Stomach (tissue), 9 donors: ENCODE measurements around the gene TRPM1. TPM values are rescaled to one million over a fixed set of nuclear protein-coding genes. Genes with fewer than 3 reads are reported as not detected.

Experiments used
- DNase-seq, 2 donors: peaks; one replicate each; pipeline versions ENCODE4 v3.0.0 to v3.0.0-alpha.2; 2013 to 2019
- H3K27ac ChIP-seq, 5 donors: fragments of 200-600 bp in 4 of 5; sonication (generic) in 4 of 5; one replicate each; pipeline ENCODE4 v1.5.1; 2013 to 2019; ENCODE audit warnings: mild to moderate bottlenecking in 1 of 5, moderate library complexity in 1 of 5
- H3K27me3 ChIP-seq, 3 donors: fragments of 200-600 bp; sonication (generic); one replicate each; pipeline ENCODE4 v1.5.1; 2017 to 2019; ENCODE audit warnings: mixed run types in 1 of 3
- H3K36me3 ChIP-seq, 4 donors: fragments of 200-600 bp; sonication (generic); 1 replicate in 3 of 4; 2 replicates in 1 of 4; pipeline ENCODE4 v1.5.1; 2016 to 2019
- H3K4me1 ChIP-seq, 4 donors: fragments of 200-600 bp; sonication (generic); one replicate each; pipeline ENCODE4 v1.5.1; 2016 to 2019
- H3K4me3 ChIP-seq, 4 donors: fragments of 200-600 bp; sonication (generic) in 3 of 4; one replicate each; pipeline ENCODE4 v1.5.1; 2016 to 2019; ENCODE audit warnings: mild to moderate bottlenecking in 1 of 4
- H3K9me3 ChIP-seq, 4 donors: fragments of 200-600 bp; sonication (generic); one replicate each; pipeline ENCODE4 v1.5.1; 2016 to 2019
- EP300 ChIP-seq: sonication (generic); formaldehyde crosslinking; IDR thresholded peaks from one replicate; pipeline ENCODE4 v1.6.1; 2017; ENCODE audit warnings: antibody characterized with exemption
- POLR2A ChIP-seq, 4 donors: fragments of 450-650 bp; IDR thresholded peaks; one replicate each; pipeline ENCODE4 v1.6.1; 2016; ENCODE audit warnings: antibody characterized with exemption in 4 of 4, control low read depth in 2 of 4, mild to moderate bottlenecking in 1 of 4, moderate library complexity in 1 of 4
- POLR2AphosphoS5 ChIP-seq, 3 donors: sonication (generic); formaldehyde crosslinking; IDR thresholded peaks; one replicate each; pipeline ENCODE4 v1.6.1; 2016; ENCODE audit warnings: antibody characterized with exemption in 3 of 3
- WGBS, 5 donors: extraction: QIAGEN DNeasy Blood & Tissue Kit in 3 of 5; methylation state at CpG; one replicate each; pipeline versions ENCODE4 v1.1.5 to v1.1.7; 2013 to 2018; 5-methylcytosine and 5-hydroxymethylcytosine counted together
- intact Hi-C: fragments of 100-400 bp; cut with DNase I; formaldehyde crosslinking; loops from one replicate; pipeline ENCODE4 v1.15.1; 2023; ENCODE audit warnings: low total_unique reads
- polyA plus RNA-seq, 3 donors: library from polyadenylated mRNA; stranded (reverse); fragments of 200-250 nt; gene quantifications; one replicate each; pipeline ENCODE4 v1.2.3, GENCODE V29; 2013
- total RNA-seq, 5 donors: library from RNA; depleted of rRNA; stranded (reverse); fragments of >200 nt; gene quantifications; one replicate each; pipeline versions ENCODE4 v1.1.0 to v1.2.3, GENCODE V29; 2014 to 2016
- TF ChIP-seq, protein P1 (sequence below), 7 experiments: fragments of 450-650 bp in 4 of 7; fragments of 200-600 bp in 3 of 7; sonication (generic) in 3 of 7; IDR thresholded peaks; one replicate each; pipeline ENCODE4 v1.5.1; 2016 to 2019; ENCODE audit warnings: antibody characterized with exemption in 7 of 7, control low read depth in 2 of 7, mild to moderate bottlenecking in 1 of 7
- donor health status: healthy with polysubstance abuse.
- donor health status: Bipolar disorder and iron deficiency.
- donor health status: healthy.

Gene TRPM1
- total and polyA plus RNA-seq, 8 donors = 0.15 TPM; not detected in 7

DNA sequence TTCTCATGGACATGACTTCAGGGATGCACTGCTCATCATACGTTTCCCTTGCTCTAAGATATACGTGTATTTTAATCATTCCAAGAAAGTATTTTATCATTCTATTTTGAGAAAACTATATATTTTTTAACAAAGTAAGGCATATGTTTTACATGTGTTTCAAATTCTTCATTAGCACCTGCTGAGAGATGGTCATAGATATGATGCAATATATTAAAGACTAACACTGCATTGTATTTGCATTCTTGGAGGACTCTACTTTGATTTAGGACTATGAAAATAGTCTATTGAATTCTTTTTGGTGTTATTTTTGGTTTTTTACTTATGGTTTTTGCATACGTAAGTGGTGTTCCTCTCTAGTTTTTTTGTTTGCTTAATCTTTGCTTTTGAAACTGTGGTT lies 55.9 kb downstream of the TRPM1 start:
- 87 to 95% (median 91%) methylated on average over 3 of the region's 3 CpGs for WGBS, 5 donors
- intact Hi-C loops = no loop called here
- Histone ChIP-seq H3K9me3 (no peaks in the 10 kb centered on the region), H3K4me1 (no peaks in the 10 kb centered on the region), H3K27me3 (no peaks in the 10 kb centered on the region), H3K36me3 (no peaks in the 10 kb centered on the region), H3K27ac (no peak overlapping the region), H3K4me3 (no peak overlapping the region)
- TF ChIP-seq, protein P1, sequence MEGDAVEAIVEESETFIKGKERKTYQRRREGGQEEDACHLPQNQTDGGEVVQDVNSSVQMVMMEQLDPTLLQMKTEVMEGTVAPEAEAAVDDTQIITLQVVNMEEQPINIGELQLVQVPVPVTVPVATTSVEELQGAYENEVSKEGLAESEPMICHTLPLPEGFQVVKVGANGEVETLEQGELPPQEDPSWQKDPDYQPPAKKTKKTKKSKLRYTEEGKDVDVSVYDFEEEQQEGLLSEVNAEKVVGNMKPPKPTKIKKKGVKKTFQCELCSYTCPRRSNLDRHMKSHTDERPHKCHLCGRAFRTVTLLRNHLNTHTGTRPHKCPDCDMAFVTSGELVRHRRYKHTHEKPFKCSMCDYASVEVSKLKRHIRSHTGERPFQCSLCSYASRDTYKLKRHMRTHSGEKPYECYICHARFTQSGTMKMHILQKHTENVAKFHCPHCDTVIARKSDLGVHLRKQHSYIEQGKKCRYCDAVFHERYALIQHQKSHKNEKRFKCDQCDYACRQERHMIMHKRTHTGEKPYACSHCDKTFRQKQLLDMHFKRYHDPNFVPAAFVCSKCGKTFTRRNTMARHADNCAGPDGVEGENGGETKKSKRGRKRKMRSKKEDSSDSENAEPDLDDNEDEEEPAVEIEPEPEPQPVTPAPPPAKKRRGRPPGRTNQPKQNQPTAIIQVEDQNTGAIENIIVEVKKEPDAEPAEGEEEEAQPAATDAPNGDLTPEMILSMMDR (IDR thresholded peaks at IDR 0.05) = no peak
- no peak for TF ChIP-seq POLR2A (IDR thresholded peaks at IDR 0.05)
- TF ChIP-seq EP300 = no peak
- TF ChIP-seq POLR2AphosphoS5 (IDR thresholded peaks at IDR 0.05) = no peak
- no peak for DNase-seq

DNA sequence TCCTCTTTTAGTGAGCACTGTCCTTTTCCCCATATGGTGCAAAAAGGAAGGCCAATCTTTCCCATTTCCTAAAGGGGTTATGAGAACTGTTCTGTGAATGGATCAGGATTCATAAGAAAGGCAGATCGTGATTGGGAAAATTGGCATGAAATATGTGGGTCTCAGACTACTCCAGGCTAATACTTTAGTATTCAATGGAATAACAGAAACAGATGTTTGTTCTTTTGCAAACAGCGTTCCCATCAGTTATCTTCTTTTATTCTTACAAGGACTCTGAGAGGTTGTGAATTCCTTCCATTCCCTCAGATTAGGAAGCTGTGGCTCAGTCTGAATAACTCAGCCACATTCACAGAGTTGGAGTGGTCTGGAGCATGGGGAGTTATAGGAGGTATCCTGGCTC lies 58.8 kb downstream of the TRPM1 start:
- intact Hi-C loops = no loop called here
- no peaks in the 10 kb centered on the region for H3K9me3 ChIP-seq
- TF ChIP-seq POLR2AphosphoS5 (IDR thresholded peaks at IDR 0.05) (no peak), EP300 (no peak), POLR2A (IDR thresholded peaks at IDR 0.05) (no peak)
- TF ChIP-seq, protein P1 (IDR thresholded peaks at IDR 0.05) = no peak
- DNase-seq = no peak
- 54 to 77% (median 70%) methylated on average over 2 of the region's 2 CpGs for WGBS, 5 donors
- no peaks in the 10 kb centered on the region for H3K27me3 ChIP-seq
- H3K36me3 ChIP-seq = no peaks in the 10 kb centered on the region
- H3K27ac ChIP-seq = no peak overlapping the region
- H3K4me1 ChIP-seq = no peaks in the 10 kb centered on the region
- no peak overlapping the region for H3K4me3 ChIP-seq

- intact Hi-C loops = no loop called here
- H3K27me3 ChIP-seq = no peaks in the 10 kb centered on the region
- 93 to 98% (median 98%) methylated on average over 4 of the region's 4 CpGs for WGBS, 5 donors
- TF ChIP-seq POLR2AphosphoS5 (IDR thresholded peaks at IDR 0.05) = no peak
- TF ChIP-seq EP300 = no peak
- TF ChIP-seq POLR2A (IDR thresholded peaks at IDR 0.05) = no peak
- TF ChIP-seq, protein P1 (IDR thresholded peaks at IDR 0.05) = no peak
- H3K9me3 ChIP-seq = no peaks in the 10 kb centered on the region
- no peaks in the 10 kb centered on the region for H3K4me1 ChIP-seq
- no peaks in the 10 kb centered on the region for H3K36me3 ChIP-seq
- no peak overlapping the region for H3K27ac ChIP-seq
- DNase-seq = no peak
- H3K4me3 ChIP-seq = no peak overlapping the region
Observed at GRCh38 chr15:31041610-31042009, 59.9 kb downstream of the TRPM1 start.

DNA sequence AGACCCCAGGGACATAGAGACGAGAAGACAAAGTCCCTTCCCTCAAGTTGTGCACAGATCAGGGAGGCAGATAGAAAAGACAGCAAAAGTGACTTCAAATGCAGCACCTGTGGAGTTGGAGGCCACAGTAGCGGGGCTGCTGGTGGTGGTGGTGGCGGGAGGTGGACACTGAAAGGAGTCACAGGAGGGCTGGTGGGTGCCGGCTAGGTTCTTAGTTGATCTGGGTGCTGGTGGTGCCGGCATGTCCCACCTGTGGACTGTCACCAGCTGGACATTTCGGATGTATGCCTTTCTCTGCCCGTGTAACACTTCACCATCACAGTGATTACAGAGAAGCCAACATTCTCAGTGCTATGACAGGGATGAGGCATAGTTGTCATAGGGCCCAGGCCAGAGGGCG lies 60.9 kb downstream of the TRPM1 start:
- TF ChIP-seq, protein P1 (IDR thresholded peaks at IDR 0.05) = no peak
- TF ChIP-seq EP300 = no peak
- TF ChIP-seq POLR2A (IDR thresholded peaks at IDR 0.05) = no peak
- no peak for TF ChIP-seq POLR2AphosphoS5 (IDR thresholded peaks at IDR 0.05)
- WGBS, 5 donors = 86 to 93% (median 89%) methylated on average over 8 of the region's 8 CpGs
- intact Hi-C loops = no loop called here

More for the DNA sequence above, 60.9 kb downstream of the TRPM1 start:
- Histone ChIP-seq H3K27ac (no peak overlapping the region), H3K36me3 (no peaks in the 10 kb centered on the region), H3K27me3 (no peaks in the 10 kb centered on the region), H3K9me3 (no peaks in the 10 kb centered on the region), H3K4me1 (no peaks in the 10 kb centered on the region), H3K4me3 (no peak overlapping the region)
- no peak for DNase-seq
